ENCODE data around the gene MTCL1. TPM values are rescaled to one million over a fixed set of nuclear protein-coding genes. Genes with fewer than 3 reads are reported as not detected.

Gene MTCL1
- total and polyA plus RNA-seq, 10 of the 15 experiments (the other 5 are each of a cell fraction or from before 2014, with no cell fraction given) = 0.03 to 0.36 (median 0.13) TPM; not detected in 4

- no peak for TF ChIP-seq ZBTB33 (IDR thresholded peaks at IDR 0.05)
- no peak for TF ChIP-seq NFYB (IDR thresholded peaks at IDR 0.05; ENCODE audit: insufficient read depth, low read depth, low read length)
- no peak for TF ChIP-seq LARP7 (IDR thresholded peaks at IDR 0.05)
- TF ChIP-seq STAT3 (IDR thresholded peaks at IDR 0.05; ENCODE audit: low read depth, low read length) = no peak
- no peak for TF ChIP-seq ZNF687 (IDR thresholded peaks at IDR 0.05)
- TF ChIP-seq SUZ12 (IDR thresholded peaks at IDR 0.05; ENCODE audit: unreplicated experiment) = no peak
- no peak for TF ChIP-seq PKNOX1 (IDR thresholded peaks at IDR 0.05)
These were observed 78.1 kb downstream of the MTCL1 start (continued) for GRCh38 chr18:8783335-8783993.

Data from GM12878 (cell line).